Ovary (tissue), 3 donors: ENCODE measurements around the gene CLECL1.

Experiments
- CTCF ChIP-seq, 3 donors: fragments of 450-650 bp in 2 of 3; fragments of 200-600 bp in 1 of 3; IDR thresholded peaks; one replicate each; pipeline versions ENCODE4 v1.5.1 to v1.8.0; 2016 to 2022; ENCODE audit warnings: antibody characterized with exemption in 3 of 3, mild to moderate bottlenecking in 1 of 3
- POLR2A ChIP-seq: fragments of 450-650 bp; IDR thresholded peaks from one replicate; pipeline ENCODE4 v1.6.1; 2017; ENCODE audit warnings: antibody characterized with exemption, mild to moderate bottlenecking, moderate library complexity
- donor health status: DM: no; HTN: no; CAD: no.

- TF ChIP-seq CTCF (IDR thresholded peaks at IDR 0.05) (no peak), POLR2A (no peak)
Measured at GRCh38 chr12:9731797-9732196, 1.1 kb downstream of the CLECL1 start.
